K562 (cell line): ENCODE results near the gene ARMC9. TPM values are rescaled to one million over a fixed set of nuclear protein-coding genes. Genes with fewer than 3 reads are reported as not detected.

Experiments used
- ATAC-seq: fragments of 200-7000 bp; cut with Tn5 transposase; 3 replicates; pipeline ENCODE4 v1.9.1; 2020; ENCODE audit warnings: moderate library complexity
- BruUV-seq: library from RNA; stranded (reverse); fragments of 400-500 nt; replicated peaks from 2 replicates; lab custom pipeline; 2021; lab: Mats Ljungman, UMichigan
- CTCF ChIA-PET: fragments of 300-600 bp; formaldehyde crosslinking; extraction: SDS; loops from one replicate; lab custom pipeline; 2021; ENCODE audit warnings: low intra/inter-chr PET ratio; lab: Yijun Ruan, JAX
- POLR2A ChIA-PET: fragments of 300-600, 350-650 bp; sonication (Branson Sonifier 250); formaldehyde crosslinking; extraction: SDS; loops from one replicate; lab custom pipeline; 2021; ENCODE audit warnings: antibody characterized with exemption, inconsistent platforms; lab: Yijun Ruan, JAX
- DNase-seq, 4 experiments: peaks; one replicate each; pipeline versions ENCODE4 v3.0.0 to v3.0.0-alpha.2; 2011 to 2018; ENCODE audit warnings: low spot score in 3 of 4, mixed read lengths in 3 of 4; ENCODE audit errors: extremely low read depth in 1 of 4
- FAIRE-seq: peaks from 2 replicates; lab custom pipeline; 2011; peaks lifted over from hg19 to GRCh38; lab: Jason Lieb, UNC
- H2AFZ ChIP-seq: 2 replicates; pipeline ENCODE4 v1.6.0; 2011; ENCODE audit warnings: low read depth, low read length, control low read depth, inconsistent platforms
- H3K27ac ChIP-seq: fragments of 200-600 bp; 3 replicates; pipeline ENCODE4 v1.8.0; 2011; ENCODE audit warnings: low read depth, mild to moderate bottlenecking, control low read depth, inconsistent platforms, low read length, moderate library complexity, mixed read lengths; ENCODE audit errors: extremely low read depth
- H3K27me3 ChIP-seq, 2 experiments: fragments of 300-600 bp in 1 of 2; 2 replicates in 1 of 2; 3 replicates in 1 of 2; pipeline versions ENCODE4 v1.6.0 to v1.8.0; 2011; ENCODE audit warnings: inconsistent platforms in 2 of 2, low read length in 2 of 2, mild to moderate bottlenecking in 1 of 2, mixed read lengths in 1 of 2, moderate library complexity in 1 of 2; ENCODE audit not compliant: control insufficient read depth in 2 of 2, insufficient read depth in 2 of 2
- H3K36me3 ChIP-seq: fragments of 300-600 bp; 3 replicates; pipeline ENCODE4 v1.8.0; 2011; ENCODE audit warnings: mild to moderate bottlenecking, low read length, inconsistent platforms; ENCODE audit not compliant: control insufficient read depth, insufficient read depth
- H3K4me1 ChIP-seq, 2 experiments: fragments of 200-600 bp in 1 of 2; replicated peaks in 1 of 2; 2 replicates in 1 of 2; 3 replicates in 1 of 2; pipeline versions ENCODE4 v1.5.1 to v1.8.0; 2011; ENCODE audit warnings: inconsistent platforms in 2 of 2, low read length in 2 of 2, mild to moderate bottlenecking in 1 of 2, mixed read lengths in 1 of 2, moderate library complexity in 1 of 2; ENCODE audit not compliant: control insufficient read depth in 2 of 2, insufficient read depth in 2 of 2
- H3K4me2 ChIP-seq: 2 replicates; pipeline ENCODE4 v1.6.1; 2011; ENCODE audit warnings: low read length, control low read depth, inconsistent platforms, mixed read lengths; ENCODE audit not compliant: insufficient read depth
- H3K4me3 ChIP-seq: fragments of 200-600 bp; sonication (generic), shearing (Covaris generic); 2 replicates; pipeline ENCODE4 v1.5.1; 2016; ENCODE audit warnings: control low read depth, inconsistent platforms
- H3K79me2 ChIP-seq: fragments of 200-600 bp; 3 replicates; pipeline ENCODE4 v1.8.0; 2011; ENCODE audit warnings: low read length, inconsistent platforms; ENCODE audit not compliant: control insufficient read depth, insufficient read depth
- H3K9ac ChIP-seq, 2 experiments: 2 replicates each; pipeline versions ENCODE4 v1.6.0 to v1.6.1; 2011; ENCODE audit warnings: low read depth in 2 of 2, low read length in 2 of 2, control low read depth in 1 of 2, inconsistent platforms in 1 of 2, mild to moderate bottlenecking in 1 of 2, mixed read lengths in 1 of 2; ENCODE audit not compliant: insufficient read depth in 1 of 2
- H3K9me1 ChIP-seq: one replicate; pipeline ENCODE4 v1.6.0; 2011; ENCODE audit warnings: inconsistent platforms, mild to moderate bottlenecking, low read length, moderate library complexity; ENCODE audit not compliant: control insufficient read depth, insufficient read depth
- H3K9me3 ChIP-seq: replicated peaks from 2 replicates; pipeline ENCODE4 v1.5.1; 2011; ENCODE audit warnings: low read depth, low read length, inconsistent platforms; ENCODE audit not compliant: control insufficient read depth, insufficient read depth
- H4K20me1 ChIP-seq: replicated peaks from 2 replicates; pipeline ENCODE4 v1.6.1; 2011; ENCODE audit warnings: low read length, inconsistent platforms, mixed read lengths; ENCODE audit not compliant: control insufficient read depth, insufficient read depth
- BDP1 ChIP-seq: IDR thresholded peaks from 3 replicates; pipeline ENCODE4 v1.6.1; 2011; ENCODE audit not compliant: insufficient read length, insufficient read depth
- BRD4 ChIP-seq: fragments of 200-600 bp; sonication (generic); IDR thresholded peaks from 2 replicates; pipeline ENCODE4 v1.6.1; 2017; ENCODE audit warnings: inconsistent platforms
- CBFB ChIP-seq: sonication (generic); formaldehyde crosslinking; IDR thresholded peaks from 2 replicates; pipeline ENCODE4 v1.4.0; 2020; ENCODE audit warnings: mild to moderate bottlenecking, missing genetic modification reagents
- EP400 ChIP-seq: fragments of 450-650 bp; IDR thresholded peaks from 2 replicates; pipeline ENCODE4 v1.6.1; 2017; ENCODE audit warnings: antibody characterized with exemption, mild to moderate bottlenecking, moderate library complexity
- FOXP1 ChIP-seq: sonication (generic); formaldehyde crosslinking; IDR thresholded peaks from 2 replicates; pipeline ENCODE4 v1.8.0; 2022; ENCODE audit warnings: mild to moderate bottlenecking, missing genetic modification reagents
- NR1H2 ChIP-seq: sonication (generic); formaldehyde crosslinking; IDR thresholded peaks from 2 replicates; pipeline ENCODE4 v1.4.0; 2020; ENCODE audit warnings: mild to moderate bottlenecking, missing genetic modification reagents
- YBX1 ChIP-seq: fragments of 450-650 bp; IDR thresholded peaks from 2 replicates; pipeline ENCODE4 v1.7.1; 2016; ENCODE audit warnings: mild to moderate bottlenecking
- ZC3H11A ChIP-seq: IDR thresholded peaks from 2 replicates; pipeline ENCODE4 v1.6.1; 2012; ENCODE audit warnings: low read depth, low read length, improper control_type of control experiment
- ZNF561 ChIP-seq: fragments of 450-650 bp; formaldehyde crosslinking; conservative IDR thresholded peaks from 2 replicates; pipeline ENCODE4 v1.4.0; 2020; ENCODE audit warnings: mild to moderate bottlenecking, moderate library complexity
- ZNF77 ChIP-seq: fragments of 250-450 bp; sonication (Bioruptor Pico); IDR thresholded peaks from 2 replicates; pipeline ENCODE4 v1.5.0; 2020
- WGBS: fragments of 100-300 bp; shearing (Covaris generic); methylation state at CpG from one replicate; pipeline ENCODE4 v1.1.6; 2016; ENCODE audit warnings: low coverage, mixed read lengths; ENCODE audit not compliant: insufficient coverage; ENCODE audit errors: missing lambda C conversion rate; 5-methylcytosine and 5-hydroxymethylcytosine counted together
- in situ Hi-C: fragments of 300-500 bp; cut with MboI; formaldehyde crosslinking; loops from 4 replicates; pipeline ENCODE4 v1.15.0; 2018; ENCODE audit warnings: inconsistent platforms, mixed read lengths
- intact Hi-C: fragments of 100-400 bp; cut with micrococcal nuclease; formaldehyde crosslinking; loops from 2 replicates; pipeline ENCODE4 v1.14.2; 2022
- polyA plus RNA-seq, 8 experiments: library from polyadenylated mRNA; depleted of rRNA in 4 of 8; stranded (reverse) in 5 of 8; unstranded in 3 of 8; fragments of >200 nt; fragmentation: Nextera tagmentation in 2 of 8; fragmentation: Illumina TruSeq in 1 of 8; extraction: Ambion mirVana in 2 of 8; extraction: Trizol in 1 of 8; gene quantifications; 2 replicates each; pipeline versions ENCODE4 v1.2.1 to v1.2.3, GENCODE V29; 2011 to 2014; ENCODE audit warnings: inconsistent platforms in 1 of 8, missing spikeins in 1 of 8
- total RNA-seq, 7 experiments: library from RNA; depleted of rRNA in 6 of 7; stranded (reverse); fragments of >200 nt in 6 of 7; fragmentation: Illumina TruSeq in 2 of 7; extraction: Trizol in 2 of 7; gene quantifications; 2 replicates each; pipeline versions ENCODE4 v1.2.1 to v1.2.3, GENCODE V29; 2011 to 2021; ENCODE audit warnings: low replicate concordance in 1 of 7
- TF ChIP-seq, protein P1 (sequence below): fragments of 450-650 bp; IDR thresholded peaks from 2 replicates; pipeline ENCODE4 v1.6.1; 2016; ENCODE audit warnings: mild to moderate bottlenecking
- TF ChIP-seq, protein P2 (sequence below), 3 experiments: IDR thresholded peaks in 2 of 3; conservative IDR thresholded peaks in 1 of 3; 2 replicates each; pipeline ENCODE4 v1.5.1; 2011 to 2012; ENCODE audit warnings: low read length in 3 of 3, mild to moderate bottlenecking in 3 of 3, control low read depth in 2 of 3, improper control_type of control experiment in 1 of 3, inconsistent platforms in 1 of 3, low read depth in 1 of 3, mixed read lengths in 1 of 3, moderate library complexity in 1 of 3; ENCODE audit not compliant: insufficient read depth in 2 of 3

The ARMC9 gene
- total and polyA plus RNA-seq, 9 of the 15 experiments (the other 6 are each of a cell fraction or from before 2014, with no cell fraction given), result 0.36 to 2.3 (median 1.1) TPM

DNA sequence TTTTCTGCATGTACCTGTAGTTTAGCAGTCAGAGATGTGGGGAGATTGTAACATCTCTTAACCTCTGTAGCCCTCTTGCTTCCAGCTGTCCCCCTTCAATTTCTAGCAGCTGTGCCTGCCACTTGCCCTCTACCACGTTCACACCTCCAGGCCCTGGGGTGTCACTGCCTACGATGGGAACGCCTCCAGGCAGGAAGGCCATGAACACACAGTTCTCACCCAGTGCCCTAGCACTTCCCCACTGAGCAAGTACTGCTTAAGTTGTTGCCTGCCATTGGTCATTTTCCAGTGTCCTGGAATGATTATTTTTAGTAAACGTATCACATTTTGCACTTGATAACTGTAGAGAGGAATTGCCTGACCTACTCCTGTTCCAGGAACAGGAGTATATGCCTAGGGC, 120.0 kb downstream of the ARMC9 start:
- H3K9me1 ChIP-seq, result no peaks in the 10 kb centered on the region
- CTCF ChIA-PET, result no interaction called here
- in situ Hi-C loops, result no loop called here
- peaks cover 0 to 6% of the 10 kb centered on the region in 2 experiments; a peak in 2 of 5 replicates for H3K27me3 ChIP-seq
- H4K20me1 ChIP-seq, result no peaks in the 10 kb centered on the region
- TF ChIP-seq BDP1 (no peak), FOXP1 (CRISPR knock-in tag) (no peak), EP400 (no peak), ZNF561 (CRISPR knock-in tag) (no peak), BRD4 (no peak), CBFB (CRISPR knock-in tag) (no peak), ZNF77 (CRISPR knock-in tag) (no peak), NR1H2 (CRISPR knock-in tag) (no peak), ZC3H11A (no peak), YBX1 (no peak)
- TF ChIP-seq, protein P1, sequence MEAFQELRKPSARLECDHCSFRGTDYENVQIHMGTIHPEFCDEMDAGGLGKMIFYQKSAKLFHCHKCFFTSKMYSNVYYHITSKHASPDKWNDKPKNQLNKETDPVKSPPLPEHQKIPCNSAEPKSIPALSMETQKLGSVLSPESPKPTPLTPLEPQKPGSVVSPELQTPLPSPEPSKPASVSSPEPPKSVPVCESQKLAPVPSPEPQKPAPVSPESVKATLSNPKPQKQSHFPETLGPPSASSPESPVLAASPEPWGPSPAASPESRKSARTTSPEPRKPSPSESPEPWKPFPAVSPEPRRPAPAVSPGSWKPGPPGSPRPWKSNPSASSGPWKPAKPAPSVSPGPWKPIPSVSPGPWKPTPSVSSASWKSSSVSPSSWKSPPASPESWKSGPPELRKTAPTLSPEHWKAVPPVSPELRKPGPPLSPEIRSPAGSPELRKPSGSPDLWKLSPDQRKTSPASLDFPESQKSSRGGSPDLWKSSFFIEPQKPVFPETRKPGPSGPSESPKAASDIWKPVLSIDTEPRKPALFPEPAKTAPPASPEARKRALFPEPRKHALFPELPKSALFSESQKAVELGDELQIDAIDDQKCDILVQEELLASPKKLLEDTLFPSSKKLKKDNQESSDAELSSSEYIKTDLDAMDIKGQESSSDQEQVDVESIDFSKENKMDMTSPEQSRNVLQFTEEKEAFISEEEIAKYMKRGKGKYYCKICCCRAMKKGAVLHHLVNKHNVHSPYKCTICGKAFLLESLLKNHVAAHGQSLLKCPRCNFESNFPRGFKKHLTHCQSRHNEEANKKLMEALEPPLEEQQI, result no peak
- TF ChIP-seq, protein P2, sequence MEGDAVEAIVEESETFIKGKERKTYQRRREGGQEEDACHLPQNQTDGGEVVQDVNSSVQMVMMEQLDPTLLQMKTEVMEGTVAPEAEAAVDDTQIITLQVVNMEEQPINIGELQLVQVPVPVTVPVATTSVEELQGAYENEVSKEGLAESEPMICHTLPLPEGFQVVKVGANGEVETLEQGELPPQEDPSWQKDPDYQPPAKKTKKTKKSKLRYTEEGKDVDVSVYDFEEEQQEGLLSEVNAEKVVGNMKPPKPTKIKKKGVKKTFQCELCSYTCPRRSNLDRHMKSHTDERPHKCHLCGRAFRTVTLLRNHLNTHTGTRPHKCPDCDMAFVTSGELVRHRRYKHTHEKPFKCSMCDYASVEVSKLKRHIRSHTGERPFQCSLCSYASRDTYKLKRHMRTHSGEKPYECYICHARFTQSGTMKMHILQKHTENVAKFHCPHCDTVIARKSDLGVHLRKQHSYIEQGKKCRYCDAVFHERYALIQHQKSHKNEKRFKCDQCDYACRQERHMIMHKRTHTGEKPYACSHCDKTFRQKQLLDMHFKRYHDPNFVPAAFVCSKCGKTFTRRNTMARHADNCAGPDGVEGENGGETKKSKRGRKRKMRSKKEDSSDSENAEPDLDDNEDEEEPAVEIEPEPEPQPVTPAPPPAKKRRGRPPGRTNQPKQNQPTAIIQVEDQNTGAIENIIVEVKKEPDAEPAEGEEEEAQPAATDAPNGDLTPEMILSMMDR (IDR thresholded peaks at IDR 0.05 in 2 of 3, conservative IDR thresholded peaks at IDR 0.05 in 1 of 3; ENCODE audit: insufficient read depth in 2 of 3, low read depth in 1 of 3, low read length in 3 of 3), result no peak
- H3K4me1 ChIP-seq, result peaks cover 0 to 3% of the 10 kb centered on the region in 2 experiments; a peak in 1 of 5 replicates
- no peaks in the 10 kb centered on the region for H3K36me3 ChIP-seq
- no peaks in the 10 kb centered on the region for H3K79me2 ChIP-seq
- no peak overlapping the region for H3K27ac ChIP-seq
- H2AFZ ChIP-seq, result no peak overlapping the region
- BruUV-seq, result no TSS peak
- 0% methylated on average over 4 of the region's 4 CpGs for WGBS
- no peak overlapping the region for H3K4me2 ChIP-seq
- no peak for FAIRE-seq
- peaks cover 3% of the 10 kb centered on the region; the same call in 1 of the 2 replicates for H3K9me3 ChIP-seq
- H3K4me3 ChIP-seq, result no peak overlapping the region
- intact Hi-C loops, result no loop called here
- no peak for ATAC-seq
- H3K9ac ChIP-seq, result no peak overlapping the region
- POLR2A ChIA-PET, result no interaction called here
- DNase-seq, result no peak
